ENCODE data around the gene MAG. TPM values are rescaled to one million over a fixed set of nuclear protein-coding genes. Genes with fewer than 3 reads are reported as not detected.
"Not testable (repeated sequence)": the region's sequence is repeated elsewhere in the genome, so short reads cannot be mapped to it uniquely, and the experiment has no call there.

MAG gene
- polyA plus RNA-seq, 4 donors: 0.07 TPM; not detected in 3

- not testable (repeated sequence) for DNase-seq; H3K27ac ChIP-seq (ENCODE audit: low read depth in 1 of 3, low read length in 2 of 3); H3K9me3 ChIP-seq (ENCODE audit: control insufficient read depth in 2 of 2, insufficient read depth in 1 of 2, low read depth in 1 of 2, low read length in 1 of 2); FAIRE-seq; H3K4me3 ChIP-seq (ENCODE audit: low read depth in 1 of 3, low read length in 3 of 3); H3K4me1 ChIP-seq (ENCODE audit: control insufficient read depth in 3 of 3, insufficient read depth in 2 of 3, low read depth in 1 of 3, low read length in 2 of 3); H3K36me3 ChIP-seq (ENCODE audit: control insufficient read depth in 3 of 3, insufficient read depth in 2 of 3, low read depth in 1 of 3, low read length in 3 of 3); H3K27me3 ChIP-seq (ENCODE audit: control insufficient read depth in 3 of 3, insufficient read depth in 3 of 3, low read length in 3 of 3)
- 74 to 82% (median 77%) methylated on average over 9 to 11 of the region's 16 CpGs for WGBS, 3 donors
These were observed 66.9 kb downstream of the MAG start for GRCh38 chr19:35358834-35359233.

- DNase-seq; H3K27ac ChIP-seq (ENCODE audit: low read depth in 1 of 3, low read length in 2 of 3); H3K4me1 ChIP-seq (ENCODE audit: control insufficient read depth in 3 of 3, insufficient read depth in 2 of 3, low read depth in 1 of 3, low read length in 2 of 3); FAIRE-seq; H3K36me3 ChIP-seq (ENCODE audit: control insufficient read depth in 3 of 3, insufficient read depth in 2 of 3, low read depth in 1 of 3, low read length in 3 of 3); H3K4me3 ChIP-seq (ENCODE audit: low read depth in 1 of 3, low read length in 3 of 3); H3K27me3 ChIP-seq (ENCODE audit: control insufficient read depth in 3 of 3, insufficient read depth in 3 of 3, low read length in 3 of 3); H3K9me3 ChIP-seq (ENCODE audit: control insufficient read depth in 2 of 2, insufficient read depth in 1 of 2, low read depth in 1 of 2, low read length in 1 of 2): not testable (repeated sequence)
- WGBS, 3 donors: 81 to 92% (median 91%) methylated on average over 12 to 21 of the region's 21 CpGs
These were observed 67.4 kb downstream of the MAG start for GRCh38 chr19:35359395-35359794.

GRCh38 chr19:35360081-35360480 lies 68.1 kb downstream of the MAG start:
- not testable (repeated sequence) for H3K27me3 ChIP-seq (ENCODE audit: control insufficient read depth in 3 of 3, insufficient read depth in 3 of 3, low read length in 3 of 3); FAIRE-seq; H3K4me3 ChIP-seq (ENCODE audit: low read depth in 1 of 3, low read length in 3 of 3); H3K27ac ChIP-seq (ENCODE audit: low read depth in 1 of 3, low read length in 2 of 3); H3K9me3 ChIP-seq (ENCODE audit: control insufficient read depth in 2 of 2, insufficient read depth in 1 of 2, low read depth in 1 of 2, low read length in 1 of 2); DNase-seq; H3K36me3 ChIP-seq (ENCODE audit: control insufficient read depth in 3 of 3, insufficient read depth in 2 of 3, low read depth in 1 of 3, low read length in 3 of 3); H3K4me1 ChIP-seq (ENCODE audit: control insufficient read depth in 3 of 3, insufficient read depth in 2 of 3, low read depth in 1 of 3, low read length in 2 of 3)
- 91 to 100% methylated on average over 2 to 4 of the region's 5 CpGs; no CpG with 5 or more reads in 1 of the 3 donors for WGBS, 3 donors

- 40 to 65% (median 60%) methylated on average over 1 to 5 of the region's 5 CpGs for WGBS, 3 donors
- H3K27ac ChIP-seq (ENCODE audit: low read depth in 1 of 3, low read length in 2 of 3): no peak overlapping the region
- FAIRE-seq: no peak
These were observed 69.0 kb downstream of the MAG start for GRCh38 chr19:35360880-35361420.

GRCh38 chr19:35362261-35363000 lies 70.5 kb downstream of the MAG start:
- Histone ChIP-seq H3K27ac (ENCODE audit: low read depth in 1 of 3, low read length in 2 of 3) (no peak overlapping the region), H3K4me1 (ENCODE audit: control insufficient read depth in 3 of 3, insufficient read depth in 2 of 3, low read depth in 1 of 3, low read length in 2 of 3) (no peaks in the 10 kb centered on the region), H3K27me3 (ENCODE audit: control insufficient read depth in 3 of 3, insufficient read depth in 3 of 3, low read length in 3 of 3) (no peaks in the 10 kb centered on the region), H3K36me3 (ENCODE audit: control insufficient read depth in 3 of 3, insufficient read depth in 2 of 3, low read depth in 1 of 3, low read length in 3 of 3) (no peaks in the 10 kb centered on the region), H3K9me3 (ENCODE audit: control insufficient read depth in 2 of 2, insufficient read depth in 1 of 2, low read depth in 1 of 2, low read length in 1 of 2) (no peaks in the 10 kb centered on the region), H3K4me3 (ENCODE audit: low read depth in 1 of 3, low read length in 3 of 3) (no peak overlapping the region)
- DNase-seq: no peak
- WGBS, 3 donors: 80 to 81% methylated on average over 12 to 14 of the region's 14 CpGs; no CpG with 5 or more reads in 1 of the 3 donors
- no peak for FAIRE-seq

More at GRCh38 chr19:35360880-35361420, 69.0 kb downstream of the MAG start:
- Histone ChIP-seq H3K27me3 (ENCODE audit: control insufficient read depth in 3 of 3, insufficient read depth in 3 of 3, low read length in 3 of 3) (no peaks in the 10 kb centered on the region), H3K36me3 (ENCODE audit: control insufficient read depth in 3 of 3, insufficient read depth in 2 of 3, low read depth in 1 of 3, low read length in 3 of 3) (no peaks in the 10 kb centered on the region), H3K9me3 (ENCODE audit: control insufficient read depth in 2 of 2, insufficient read depth in 1 of 2, low read depth in 1 of 2, low read length in 1 of 2) (no peaks in the 10 kb centered on the region), H3K4me3 (ENCODE audit: low read depth in 1 of 3, low read length in 3 of 3) (no peak overlapping the region), H3K4me1 (ENCODE audit: control insufficient read depth in 3 of 3, insufficient read depth in 2 of 3, low read depth in 1 of 3, low read length in 2 of 3) (no peaks in the 10 kb centered on the region)
- no peak for DNase-seq

GRCh38 chr19:35363001-35363590 lies 71.1 kb downstream of the MAG start:
- Histone ChIP-seq H3K27ac (ENCODE audit: low read depth in 1 of 3, low read length in 2 of 3) (no peak overlapping the region), H3K4me1 (ENCODE audit: control insufficient read depth in 3 of 3, insufficient read depth in 2 of 3, low read depth in 1 of 3, low read length in 2 of 3) (no peaks in the 10 kb centered on the region), H3K36me3 (ENCODE audit: control insufficient read depth in 3 of 3, insufficient read depth in 2 of 3, low read depth in 1 of 3, low read length in 3 of 3) (no peaks in the 10 kb centered on the region), H3K4me3 (ENCODE audit: low read depth in 1 of 3, low read length in 3 of 3) (no peak overlapping the region), H3K27me3 (ENCODE audit: control insufficient read depth in 3 of 3, insufficient read depth in 3 of 3, low read length in 3 of 3) (no peaks in the 10 kb centered on the region), H3K9me3 (ENCODE audit: control insufficient read depth in 2 of 2, insufficient read depth in 1 of 2, low read depth in 1 of 2, low read length in 1 of 2) (no peaks in the 10 kb centered on the region)
- FAIRE-seq (no peak), DNase-seq (no peak)
- 77 to 83% methylated on average over 11 of the region's 11 CpGs; no CpG with 5 or more reads in 1 of the 3 donors for WGBS, 3 donors

Other genes starting within 250 kb of the MAG start
- 100 to 1,000 TPM in 3 of 4 donors, 10 to 100 TPM in 1; 72.7 to 803 (median 118) TPM for gene FXYD3, start 176.3 kb upstream of the MAG start, polyA plus RNA-seq
- 10 to 100 TPM in 1 of 4 donors, 1 to 10 TPM in 2, under 1 TPM in 1; 0.45 to 14.5 (median 4.1) TPM for gene LGI4, start 157.1 kb upstream of the MAG start, polyA plus RNA-seq
- gene FXYD1, start 153.3 kb upstream of the MAG start, polyA plus RNA-seq: 10 to 100 TPM in 2 of 4 donors, 1 to 10 TPM in 1, not detected in 1; 7.3 to 25.4 (median 13.6) TPM
- gene FXYD7, start 148.9 kb upstream of the MAG start, polyA plus RNA-seq: under 1 TPM in 2 of 4 donors, not detected in 2; 0.24 to 0.38 TPM
- gene FXYD5, start 137.4 kb upstream of the MAG start, polyA plus RNA-seq: 10 to 100 TPM in 3 of 4 donors, 1 to 10 TPM in 1; 3.4 to 60.5 (median 30.2) TPM
- not detected for gene FAM187B, start 63.4 kb upstream of the MAG start, polyA plus RNA-seq
- 100 to 1,000 TPM in 2 of 4 donors, 10 to 100 TPM in 2; 51.6 to 136 (median 98.7) TPM for gene LSR, start 43.2 kb upstream of the MAG start, polyA plus RNA-seq
- gene USF2, start 23.2 kb upstream of the MAG start, polyA plus RNA-seq: 100 to 1,000 TPM in 2 of 4 donors, 10 to 100 TPM in 2; 74.7 to 127 (median 109) TPM
- under 1 TPM in 2 of 4 donors, not detected in 2; 0.01 to 0.18 TPM for gene HAMP, start 9.6 kb upstream of the MAG start, polyA plus RNA-seq
- gene CD22, start 37.0 kb downstream of the MAG start, polyA plus RNA-seq: 1 to 10 TPM in 3 of 4 donors, under 1 TPM in 1; 0.81 to 5.0 (median 2.2) TPM
- gene FFAR1, start 55.7 kb downstream of the MAG start, polyA plus RNA-seq: under 1 TPM in 2 of 4 donors, not detected in 2; 0.18 to 0.74 TPM
- gene FFAR3, start 66.3 kb downstream of the MAG start, polyA plus RNA-seq: 1 to 10 TPM in 1 of 4 donors, under 1 TPM in 1, not detected in 2; 0.50 to 1.0 TPM
- under 1 TPM in 2 of 4 donors, not detected in 2; 0.06 to 0.15 TPM for gene GPR42, start 78.9 kb downstream of the MAG start, polyA plus RNA-seq
- gene FFAR2, start 156.1 kb downstream of the MAG start, polyA plus RNA-seq: 1 to 10 TPM in 1 of 4 donors, under 1 TPM in 3; 0.54 to 3.7 (median 0.81) TPM
- gene KRTDAP, start 198.3 kb downstream of the MAG start, polyA plus RNA-seq: under 1 TPM in 1 of 4 donors, not detected in 3; 0.37 TPM
- 10 to 100 TPM in 1 of 4 donors, 1 to 10 TPM in 2, not detected in 1; 4.7 to 36.9 (median 7.6) TPM for gene DMKN, start 221.5 kb downstream of the MAG start, polyA plus RNA-seq
- gene SBSN, start 236.2 kb downstream of the MAG start, polyA plus RNA-seq: 1 to 10 TPM in 1 of 4 donors, under 1 TPM in 2, not detected in 1; 0.07 to 1.8 (median 0.54) TPM
- not detected for gene GAPDHS, start 241.3 kb downstream of the MAG start, polyA plus RNA-seq